ENCODE data around the gene CD99L2.

Gene CD99L2, protein sequence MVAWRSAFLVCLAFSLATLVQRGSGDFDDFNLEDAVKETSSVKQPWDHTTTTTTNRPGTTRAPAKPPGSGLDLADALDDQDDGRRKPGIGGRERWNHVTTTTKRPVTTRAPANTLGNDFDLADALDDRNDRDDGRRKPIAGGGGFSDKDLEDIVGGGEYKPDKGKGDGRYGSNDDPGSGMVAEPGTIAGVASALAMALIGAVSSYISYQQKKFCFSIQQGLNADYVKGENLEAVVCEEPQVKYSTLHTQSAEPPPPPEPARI

DNA sequence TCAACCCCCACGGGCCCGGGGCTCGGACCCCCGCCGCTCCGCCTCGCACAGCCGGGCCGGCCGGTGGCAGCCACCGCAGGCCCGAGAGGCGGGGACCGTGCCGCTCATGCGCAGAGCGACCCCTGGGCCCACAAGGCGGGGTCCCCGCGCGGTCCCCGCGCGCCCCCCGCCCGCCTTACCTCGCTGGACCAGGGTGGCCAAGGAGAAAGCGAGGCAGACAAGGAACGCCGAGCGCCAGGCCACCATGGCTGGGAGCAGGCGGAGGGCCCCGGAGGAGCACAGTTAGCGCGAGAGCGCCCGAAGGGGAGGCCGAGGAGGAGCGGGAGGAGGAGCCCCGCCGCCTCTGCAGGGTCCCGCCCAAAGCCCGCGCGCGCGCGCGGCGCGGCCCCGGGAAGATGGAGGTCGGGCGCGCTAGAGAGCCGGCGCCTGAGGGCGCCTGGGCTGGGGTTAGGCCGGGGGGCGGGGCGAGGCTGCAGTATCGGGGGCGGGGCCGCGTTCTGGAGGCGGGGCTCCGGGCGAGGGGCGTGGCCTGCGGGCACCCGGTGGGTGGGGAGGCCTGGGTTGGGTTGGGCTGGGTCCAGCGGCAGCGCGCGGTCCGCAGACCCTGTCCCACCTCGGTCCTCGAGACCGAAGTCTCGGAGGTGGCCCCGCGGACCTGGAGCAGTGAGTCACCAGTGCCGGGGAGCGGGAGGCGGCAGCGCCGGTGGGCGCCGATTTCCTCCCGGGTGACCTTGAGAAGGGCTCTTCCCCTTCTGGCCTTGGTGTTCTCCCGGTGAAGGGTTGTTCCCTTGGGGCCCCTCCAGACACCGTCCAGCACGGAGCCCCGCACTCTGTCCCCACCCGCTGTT, at the start of gene CD99L2:
CD99L2 (minus strand) TSS at position 326 of the 848 bp plus-strand sequence; CDS start at position 246, 80 bp downstream.
- DNase-seq (ENCODE audit: low read depth), result peak; percentile 87

DNA sequence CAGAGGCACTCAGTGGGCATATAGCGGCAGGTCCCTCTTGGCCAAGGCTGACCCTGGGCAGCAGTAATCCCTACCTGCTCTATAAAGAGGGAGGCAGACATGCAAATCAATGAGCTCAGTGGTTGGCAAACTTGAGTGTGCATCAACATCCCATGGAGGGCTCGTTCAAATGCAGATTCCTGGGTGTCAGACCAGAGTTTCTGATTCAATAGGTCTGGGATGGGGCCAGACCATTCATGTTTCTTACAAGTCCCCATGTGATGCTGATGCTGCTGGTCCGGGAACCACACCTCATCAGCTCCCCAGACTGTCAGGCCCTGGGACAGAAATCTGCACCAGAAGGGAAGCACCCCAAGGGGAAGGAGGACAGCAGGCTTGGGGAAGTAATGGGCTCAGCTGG, 45.8 kb upstream of the CD99L2 start:
- DNase-seq (ENCODE audit: low read depth), result no peak

DNA sequence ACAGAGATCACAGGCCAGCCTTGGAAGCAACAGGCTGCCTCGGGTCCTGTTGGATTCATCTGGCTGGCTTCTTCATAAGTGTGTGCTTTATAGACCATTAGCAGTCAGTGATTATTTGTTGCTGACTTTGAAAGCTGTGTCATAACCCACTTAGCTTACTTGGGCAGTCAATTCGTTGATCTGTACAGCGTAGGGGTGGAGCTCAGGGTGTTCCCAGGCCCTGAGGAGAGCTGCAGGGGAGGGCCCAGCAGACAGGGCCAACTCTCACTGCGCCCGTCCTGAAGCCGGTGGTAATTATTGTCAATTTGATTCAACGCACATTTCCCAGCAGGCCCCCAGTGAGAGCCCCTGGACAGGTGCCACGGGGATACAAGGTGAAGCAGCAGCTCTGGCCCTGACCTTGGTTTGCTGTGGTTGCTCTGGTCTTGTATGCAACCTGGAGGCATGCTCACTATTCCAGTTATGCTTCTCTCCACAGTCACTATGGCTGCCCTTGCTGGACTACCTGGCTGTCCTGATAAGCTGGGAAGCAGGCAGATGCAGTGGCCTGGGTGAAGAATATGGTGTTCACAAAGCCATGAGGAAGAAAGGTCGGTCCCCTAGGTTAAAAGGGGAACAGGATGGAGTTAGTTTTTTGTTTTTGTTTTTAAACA, 44.6 kb upstream of the CD99L2 start:
- no peak for DNase-seq (ENCODE audit: low read depth)

DNA sequence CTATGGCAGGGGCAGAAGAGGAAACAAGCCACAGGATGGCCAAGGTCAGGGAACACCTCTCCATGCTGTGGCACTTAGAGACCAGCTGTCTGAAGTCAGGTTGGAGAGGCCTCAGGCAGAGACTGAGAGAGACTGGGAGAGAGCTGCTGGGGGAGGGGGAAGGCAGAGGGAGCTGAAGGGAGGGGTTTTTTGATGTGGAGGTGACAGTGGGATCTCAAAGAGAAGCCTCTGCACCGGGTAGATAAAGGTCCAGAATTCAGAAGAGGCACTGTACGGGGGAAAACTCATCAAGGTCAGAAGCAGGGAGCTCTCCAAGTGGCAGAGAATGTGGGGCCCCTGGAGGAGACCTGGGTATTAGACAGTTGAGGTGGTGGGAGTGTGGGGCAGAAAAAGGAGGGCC, 43.1 kb upstream of the CD99L2 start:
- no peak for DNase-seq (ENCODE audit: low read depth)

DNA sequence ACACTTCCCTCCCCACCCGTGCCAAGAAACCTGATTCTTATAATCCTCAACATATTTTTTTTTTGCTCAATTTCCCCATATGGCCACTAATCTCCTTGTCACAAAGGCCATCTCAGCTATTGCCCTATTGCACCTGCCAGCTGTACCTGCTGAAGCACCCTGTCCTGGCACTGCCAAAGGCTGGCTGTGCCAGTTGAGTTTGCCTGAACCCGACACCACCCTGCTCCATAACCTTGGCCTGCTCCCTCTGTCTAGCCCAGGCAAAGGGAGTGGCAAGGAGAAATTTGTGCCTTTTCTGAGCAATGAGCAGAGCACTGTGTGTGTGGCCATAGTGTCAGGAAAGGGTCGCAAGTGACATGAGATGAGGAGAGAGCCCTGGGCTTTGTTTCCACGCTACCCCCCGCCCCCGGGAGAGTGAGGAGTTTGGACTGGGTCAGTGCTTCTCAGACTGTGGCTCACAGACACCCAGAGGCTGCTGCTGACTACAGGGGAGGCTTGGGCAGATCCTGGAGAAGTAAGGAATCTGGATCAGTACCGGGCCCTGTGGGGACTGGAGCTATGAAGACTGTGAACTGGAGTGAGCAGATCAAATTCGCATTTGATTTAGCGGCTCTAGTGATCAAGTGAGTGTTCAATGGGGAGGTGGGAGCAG, 42.5 kb upstream of the CD99L2 start:
- DNase-seq (ENCODE audit: low read depth), result no peak

DNA sequence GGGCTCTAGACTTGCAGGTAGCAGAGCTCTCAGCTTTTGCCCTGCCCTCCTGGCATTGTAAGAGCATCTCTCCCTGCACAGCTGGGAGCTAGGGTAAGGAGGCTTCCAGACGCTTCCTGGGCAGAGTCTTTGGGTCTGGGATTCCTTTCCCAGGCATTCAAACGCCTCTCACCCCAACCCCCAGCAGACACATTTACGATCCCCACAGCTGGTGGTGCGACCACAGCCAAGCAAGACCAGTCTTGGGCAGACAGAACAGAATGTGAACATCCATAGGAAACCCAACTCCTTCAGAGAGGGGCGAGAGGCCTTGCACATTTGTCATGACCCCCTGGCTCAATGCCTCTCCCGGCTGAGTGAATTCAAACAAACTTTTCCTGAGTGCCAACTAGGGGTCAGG, 38.1 kb upstream of the CD99L2 start:
- no peak for DNase-seq (ENCODE audit: low read depth)

DNA sequence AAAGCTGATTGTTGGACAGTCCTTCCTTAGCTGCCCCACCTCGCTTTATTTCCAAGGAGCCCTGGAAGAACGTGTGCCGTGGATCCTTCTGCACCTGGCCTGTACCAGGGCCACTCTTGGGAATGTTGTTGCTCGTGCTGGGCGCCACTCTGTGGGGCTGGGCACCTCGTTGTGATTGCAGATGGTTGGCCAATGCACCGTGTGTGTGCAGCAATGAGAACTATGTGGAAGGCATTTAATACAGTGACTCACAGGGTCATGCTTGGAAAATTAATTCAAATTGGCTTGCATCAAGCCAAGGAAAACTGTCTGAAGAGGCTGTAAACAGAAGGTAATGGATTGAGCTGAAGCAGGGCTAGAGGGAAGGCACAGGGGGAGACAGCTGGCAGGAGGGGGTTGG, 37.0 kb upstream of the CD99L2 start:
- no peak for DNase-seq (ENCODE audit: low read depth)

DNA sequence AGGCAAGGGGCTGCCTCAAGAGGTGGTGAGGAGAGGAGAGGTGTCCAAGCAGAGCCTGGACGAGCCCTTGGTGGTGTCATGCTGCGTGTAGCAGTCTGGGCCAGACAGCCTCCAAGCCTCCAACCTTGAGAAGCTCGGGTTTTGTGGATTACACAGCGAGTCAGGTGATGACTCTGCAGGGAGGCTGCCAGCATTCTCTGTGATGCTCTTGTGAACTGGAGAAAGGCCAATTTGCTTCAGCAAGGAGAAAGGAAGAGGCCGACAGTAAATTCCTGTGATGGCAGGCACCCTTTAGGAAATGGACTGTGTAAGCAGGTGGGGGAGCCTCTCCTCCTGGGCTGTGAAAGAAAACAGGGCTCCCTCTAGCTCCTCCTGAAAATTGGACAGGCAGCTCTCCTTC, 36.0 kb upstream of the CD99L2 start:
- DNase-seq (ENCODE audit: low read depth), result no peak

DNA sequence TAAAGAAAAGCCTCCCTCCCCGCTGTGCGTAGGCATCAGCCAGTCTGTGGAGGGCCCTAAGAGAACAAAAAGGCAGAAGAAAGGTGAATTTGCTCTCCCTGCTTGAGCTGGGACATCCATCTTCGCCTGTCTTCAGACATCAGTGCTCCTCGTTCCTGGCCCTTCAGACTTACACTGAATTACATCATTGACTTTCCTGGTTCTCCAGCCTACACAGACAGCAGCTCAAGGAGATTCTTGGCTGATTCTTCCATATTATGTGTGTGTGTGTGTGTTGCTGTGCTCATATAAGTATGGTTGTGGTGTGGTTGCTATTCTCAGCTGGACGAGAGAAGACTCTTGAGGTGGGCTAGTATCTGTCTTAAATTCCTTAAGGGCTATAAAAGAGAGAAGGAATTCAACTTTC, 35.5 kb upstream of the CD99L2 start:
- no peak for DNase-seq (ENCODE audit: low read depth)

DNA sequence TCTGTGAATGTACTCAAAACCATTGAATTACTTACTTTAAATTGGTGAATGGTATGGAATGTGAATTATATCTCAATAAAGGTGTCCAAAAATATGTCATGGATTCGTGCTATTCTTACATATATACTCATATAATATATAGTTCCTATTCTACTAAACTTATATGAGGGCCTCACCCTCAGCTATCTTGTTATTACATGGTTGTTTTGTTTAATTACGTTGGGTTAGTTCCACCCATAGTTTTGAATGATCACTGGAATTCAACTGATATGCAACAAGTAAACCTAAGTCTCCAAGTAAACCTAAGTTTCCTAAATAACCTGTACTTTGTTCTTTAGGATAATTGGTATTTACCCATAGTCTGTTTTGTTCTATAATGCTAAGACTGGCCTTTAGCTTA, 30.6 kb upstream of the CD99L2 start:
- DNase-seq (ENCODE audit: low read depth), result no peak

DNA sequence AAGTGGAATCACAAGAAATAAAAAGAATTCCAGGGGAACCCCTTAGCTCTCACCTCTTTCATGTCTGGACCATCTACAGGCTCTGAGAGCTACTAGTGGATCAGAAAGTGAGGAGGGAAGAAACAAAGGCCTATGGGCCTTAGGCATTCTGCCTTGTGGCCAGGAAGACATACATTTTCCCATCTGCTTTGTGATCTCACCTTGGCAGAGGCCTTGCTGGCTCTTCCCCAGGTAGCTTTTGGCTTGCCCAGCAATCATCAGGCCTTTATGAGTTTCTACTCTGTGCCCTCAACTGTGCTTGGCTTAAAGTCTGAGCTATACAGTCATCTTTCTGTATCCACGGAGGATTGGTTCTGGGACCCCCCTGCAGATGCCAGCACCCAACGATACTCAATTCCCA, 28.3 kb upstream of the CD99L2 start:
- DNase-seq (ENCODE audit: low read depth), result no peak

DNA sequence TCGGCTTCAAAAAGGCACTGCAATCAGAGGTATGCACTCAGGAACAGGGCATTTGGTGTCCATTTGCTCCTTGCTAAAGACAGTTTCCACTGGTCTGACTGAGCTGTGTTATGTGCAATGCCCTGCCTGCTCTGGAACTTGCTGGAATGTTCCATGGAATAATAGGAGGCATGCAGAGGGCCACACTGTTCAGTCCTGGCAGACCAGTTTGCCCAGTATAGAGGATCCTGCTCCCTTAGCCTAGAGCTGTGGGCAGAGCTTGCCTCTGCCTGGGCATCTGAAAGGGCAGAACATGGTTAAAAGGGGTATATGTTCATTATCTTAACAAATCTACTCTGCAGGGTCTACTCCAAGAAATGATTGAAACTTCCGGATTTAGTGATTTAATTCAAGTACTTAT, 27.8 kb upstream of the CD99L2 start:
- no peak for DNase-seq (ENCODE audit: low read depth)

DNA sequence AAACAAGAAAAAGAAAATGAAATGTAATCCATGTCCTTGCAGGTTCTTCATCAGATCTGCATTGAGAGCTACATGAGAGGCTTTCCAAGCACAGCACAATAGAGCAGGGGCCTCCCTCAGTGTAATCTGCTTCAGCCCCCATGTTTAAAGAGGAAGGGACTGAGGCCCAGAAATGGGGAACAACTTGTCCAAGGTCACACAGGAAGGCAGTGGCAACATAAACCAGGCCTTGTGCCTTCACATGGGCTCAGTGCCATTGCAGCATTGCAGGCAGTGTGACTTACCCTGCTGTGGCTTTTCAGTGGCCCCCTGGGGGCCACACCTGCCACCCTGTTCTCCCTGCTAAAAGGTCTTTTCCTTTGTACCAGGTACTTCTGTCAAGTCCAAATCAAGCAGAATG, 20.9 kb upstream of the CD99L2 start:
- no peak for DNase-seq (ENCODE audit: low read depth)

DNA sequence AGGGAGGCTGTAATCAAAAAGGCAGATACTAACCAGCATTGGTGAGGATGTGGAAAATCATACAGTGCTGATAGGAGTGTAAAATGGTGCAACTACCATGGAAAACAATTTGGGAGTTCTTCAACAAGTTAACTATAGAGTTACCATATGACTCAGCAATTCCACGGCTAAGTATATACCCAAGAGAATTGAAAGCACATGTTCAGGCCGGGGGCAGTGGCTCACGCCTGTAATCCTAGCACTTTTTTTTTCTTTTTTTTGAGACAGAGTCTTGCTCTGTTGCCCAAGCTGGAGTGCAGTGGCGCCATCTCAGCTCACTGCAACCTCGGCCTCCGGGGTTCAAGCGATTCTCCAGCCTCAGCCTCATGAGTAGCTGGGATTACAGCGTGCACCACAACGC, 15.0 kb upstream of the CD99L2 start:
- DNase-seq (ENCODE audit: low read depth), result no peak

DNA sequence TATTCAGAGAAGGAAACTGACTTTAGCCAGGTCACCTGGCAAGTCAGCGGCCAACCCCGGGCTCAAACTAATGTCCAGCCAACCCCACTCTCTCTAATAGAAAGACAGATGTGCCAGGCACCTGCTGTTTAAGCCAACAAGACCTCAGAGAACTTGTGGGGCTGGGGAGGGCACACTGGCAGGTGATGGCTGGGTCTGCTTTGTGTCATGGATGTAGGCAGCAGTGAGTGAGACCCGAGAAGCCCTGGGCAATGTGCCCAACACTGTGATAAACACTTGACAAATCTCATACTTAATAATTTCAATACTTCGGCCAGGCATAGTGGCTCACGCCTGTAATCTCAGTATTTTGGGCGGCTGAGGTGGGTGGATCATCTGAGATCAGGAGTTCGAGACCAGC, 9.0 kb upstream of the CD99L2 start:
- no peak for DNase-seq (ENCODE audit: low read depth)

DNA sequence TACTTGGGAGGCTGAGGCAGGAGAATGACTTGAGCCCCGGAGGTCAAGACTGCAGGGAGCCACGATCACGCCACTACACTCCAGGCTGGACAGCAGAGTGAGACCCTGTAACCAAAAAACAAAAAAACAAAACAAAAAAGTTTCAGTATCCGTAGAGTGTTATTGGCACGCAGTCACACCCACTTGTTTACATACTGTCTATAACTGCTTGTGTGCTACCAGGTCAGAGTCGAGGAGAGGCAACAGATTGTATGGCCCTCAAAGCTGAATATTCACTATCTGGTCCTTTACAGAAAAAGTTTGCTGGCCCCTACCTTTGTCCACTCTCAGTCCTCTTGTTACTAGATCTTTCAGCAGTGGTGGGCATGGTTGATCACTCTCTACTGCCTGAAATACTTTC, 8.2 kb upstream of the CD99L2 start:
- no peak for DNase-seq (ENCODE audit: low read depth)

DNA sequence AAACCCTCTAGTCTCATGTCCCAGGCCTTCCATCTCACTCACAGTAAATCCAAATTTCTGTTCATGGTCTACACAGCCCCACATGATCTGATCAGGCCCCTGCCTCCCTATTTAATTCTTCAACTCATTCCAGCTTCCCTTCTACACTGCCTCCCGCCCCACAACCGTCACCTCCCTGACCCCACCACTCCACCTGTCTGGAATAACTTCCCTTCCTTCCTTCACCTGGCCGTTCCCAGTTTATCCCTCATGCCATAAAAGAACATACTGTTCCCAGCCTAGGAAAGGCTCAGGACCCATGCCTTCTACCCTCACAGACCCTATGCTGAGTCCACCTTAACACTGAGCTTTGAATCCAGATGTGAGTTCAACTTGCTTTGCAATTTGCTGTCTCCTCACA, 6.8 kb upstream of the CD99L2 start:
- no peak for DNase-seq (ENCODE audit: low read depth)

DNA sequence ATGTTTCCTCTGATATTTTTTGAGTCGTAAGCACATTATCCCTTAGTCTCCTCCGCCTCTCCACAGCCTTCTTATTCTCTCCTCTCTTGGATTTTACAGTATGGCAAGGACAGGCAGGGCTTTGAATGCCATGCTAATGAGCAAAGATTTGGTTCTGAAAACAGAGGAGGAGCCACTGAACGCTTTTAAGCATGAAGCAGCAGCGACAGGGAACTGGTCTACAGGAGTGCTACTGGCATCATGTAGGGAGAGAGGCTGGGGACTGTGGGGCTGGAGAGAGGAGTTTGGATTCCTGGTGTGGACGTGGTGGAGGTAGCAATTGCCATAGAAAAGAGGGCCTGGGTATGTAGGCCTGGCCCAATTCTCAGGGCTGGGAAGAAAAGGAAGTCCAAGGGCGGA, 4.6 kb upstream of the CD99L2 start:
- no peak for DNase-seq (ENCODE audit: low read depth)

DNA sequence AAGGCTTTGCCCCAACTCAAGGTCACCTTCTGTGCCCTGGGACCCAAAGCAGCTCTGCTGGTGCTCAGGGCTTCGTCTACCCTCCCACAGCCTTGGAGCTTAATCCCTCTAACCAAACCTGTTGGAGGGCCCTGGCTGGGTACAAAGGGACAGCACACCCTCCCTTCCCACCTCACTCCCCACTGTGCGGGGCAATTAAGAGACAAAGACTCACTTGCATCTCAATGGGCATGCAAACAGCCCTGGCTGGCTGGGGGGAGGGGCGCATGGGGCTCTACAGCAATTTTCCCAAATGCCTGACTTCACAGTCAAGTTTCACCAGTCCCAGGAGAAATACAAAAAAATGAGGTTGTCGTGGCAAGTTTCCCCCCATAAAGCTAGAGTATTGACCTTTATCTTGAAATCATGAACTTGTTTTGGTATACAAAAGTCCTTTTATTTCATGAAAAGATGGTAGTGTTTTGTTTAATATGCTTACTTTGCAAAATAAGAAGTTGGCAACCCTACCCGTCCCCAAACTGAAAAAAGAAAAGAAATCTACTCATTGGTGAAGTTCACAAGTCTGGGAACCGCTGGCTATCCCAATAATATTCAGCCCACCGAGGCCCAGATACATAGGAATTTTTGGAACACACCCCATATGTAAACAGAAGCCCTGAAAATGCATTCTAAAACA, 4.1 kb upstream of the CD99L2 start:
- no peak for DNase-seq (ENCODE audit: low read depth)

DNA sequence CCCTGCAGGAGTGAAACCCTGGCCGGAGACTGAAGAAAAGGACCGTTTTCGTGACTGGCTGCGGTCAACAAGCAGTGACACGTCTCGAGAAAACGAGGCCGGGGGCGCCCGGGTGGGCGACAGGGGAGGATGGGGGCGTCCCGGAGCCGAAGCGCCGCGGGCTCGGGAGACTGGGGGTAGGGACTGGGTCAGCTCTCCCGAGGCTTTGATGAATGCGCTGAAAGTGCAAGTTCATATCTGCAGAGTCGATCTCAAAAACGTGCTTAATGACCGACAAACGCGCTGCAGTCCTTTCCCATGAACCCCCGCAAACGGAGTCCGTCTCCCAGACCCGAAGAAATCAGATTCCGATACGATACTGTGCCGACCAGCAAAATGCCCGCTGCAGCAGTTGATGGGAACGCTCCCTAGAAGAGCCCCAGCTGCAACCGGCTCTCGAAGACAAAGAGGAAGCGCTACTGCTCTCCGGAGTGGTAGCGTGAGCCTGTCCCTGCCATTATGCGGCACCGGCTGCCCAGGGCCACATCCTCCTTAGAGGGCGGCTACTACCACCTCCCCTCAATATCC, 806 bp upstream of the CD99L2 start:
- DNase-seq (ENCODE audit: low read depth), result peak; percentile 12

DNA sequence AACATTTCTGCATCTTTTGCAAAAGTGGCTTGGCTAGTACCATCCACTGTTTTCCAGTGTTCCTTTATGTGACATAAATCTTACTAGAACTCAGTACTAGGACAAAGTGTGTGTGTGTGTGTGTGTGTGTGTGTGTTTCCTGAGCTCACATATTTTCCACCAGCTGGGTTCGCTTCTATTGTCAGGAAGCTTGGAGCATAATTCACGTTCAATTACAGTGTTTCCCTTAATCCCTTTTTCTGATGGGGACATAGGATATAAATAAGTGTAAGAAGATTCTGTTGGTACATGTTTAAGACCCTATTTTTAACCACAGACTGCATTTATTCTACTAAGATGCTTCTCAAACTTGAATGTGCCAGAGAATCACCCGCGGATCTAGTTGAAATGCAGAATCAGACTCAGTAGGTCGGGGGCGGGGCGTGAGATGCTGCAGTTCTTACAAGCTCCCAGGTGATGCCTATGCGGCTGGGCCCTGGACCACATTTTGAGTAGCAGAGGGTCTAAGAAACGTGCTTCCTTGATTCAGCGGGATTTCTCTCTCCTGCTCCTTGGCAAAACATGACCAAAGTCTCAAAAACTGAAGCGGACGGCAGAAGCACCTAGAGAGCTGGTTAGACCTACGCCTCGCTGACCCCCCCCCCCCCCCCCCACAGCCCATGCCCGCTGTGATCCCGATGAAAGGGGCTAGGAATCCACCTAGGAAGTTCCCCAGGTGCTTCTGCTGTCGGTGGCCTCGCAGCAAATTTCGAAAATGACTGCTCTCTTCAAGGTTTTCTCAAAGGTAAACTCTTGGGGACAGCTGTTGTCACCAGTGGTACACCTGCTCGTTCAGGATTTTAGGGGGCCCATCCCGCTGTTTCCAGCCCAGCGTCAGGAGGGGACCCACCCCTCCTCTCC, 797 bp downstream of the CD99L2 start:
- peak; percentile 33 for DNase-seq (ENCODE audit: low read depth)

Measured in activated T-cell treated with anti-CD3 and anti-CD28 coated beads for 48 hours (primary cell).